ENCODE measurements around the gene ODC1.

Gene ODC1

DNA sequence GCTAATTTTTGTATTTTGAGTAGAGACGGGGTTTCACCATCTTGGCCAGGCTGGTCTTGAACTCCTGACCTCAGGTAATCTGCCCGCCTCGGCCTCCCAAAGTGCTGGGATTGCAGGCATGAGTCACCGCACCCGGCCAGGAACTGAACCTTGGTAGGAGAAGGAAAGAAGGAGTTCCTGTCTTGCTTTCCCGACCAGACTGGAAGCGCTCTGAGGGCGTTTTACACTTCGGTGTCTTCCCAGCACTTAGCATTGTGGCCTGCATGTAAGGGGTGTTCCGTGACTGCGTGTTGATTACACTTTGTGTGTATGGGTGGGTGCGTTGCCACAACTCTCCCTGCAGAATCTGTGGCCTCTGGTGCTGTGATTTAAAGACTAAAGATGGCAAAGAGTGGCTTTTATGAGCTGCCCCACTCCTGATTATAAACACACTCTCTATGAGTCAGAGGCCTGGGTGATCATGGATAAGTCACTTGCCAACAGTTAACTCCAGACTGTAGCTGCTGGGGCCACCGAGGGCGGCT lies 46.0 kb downstream of the ODC1 start:
- DNase-seq (ENCODE audit: low read depth in 4 of 4, low spot score in 1 of 4), result no peak

DNA sequence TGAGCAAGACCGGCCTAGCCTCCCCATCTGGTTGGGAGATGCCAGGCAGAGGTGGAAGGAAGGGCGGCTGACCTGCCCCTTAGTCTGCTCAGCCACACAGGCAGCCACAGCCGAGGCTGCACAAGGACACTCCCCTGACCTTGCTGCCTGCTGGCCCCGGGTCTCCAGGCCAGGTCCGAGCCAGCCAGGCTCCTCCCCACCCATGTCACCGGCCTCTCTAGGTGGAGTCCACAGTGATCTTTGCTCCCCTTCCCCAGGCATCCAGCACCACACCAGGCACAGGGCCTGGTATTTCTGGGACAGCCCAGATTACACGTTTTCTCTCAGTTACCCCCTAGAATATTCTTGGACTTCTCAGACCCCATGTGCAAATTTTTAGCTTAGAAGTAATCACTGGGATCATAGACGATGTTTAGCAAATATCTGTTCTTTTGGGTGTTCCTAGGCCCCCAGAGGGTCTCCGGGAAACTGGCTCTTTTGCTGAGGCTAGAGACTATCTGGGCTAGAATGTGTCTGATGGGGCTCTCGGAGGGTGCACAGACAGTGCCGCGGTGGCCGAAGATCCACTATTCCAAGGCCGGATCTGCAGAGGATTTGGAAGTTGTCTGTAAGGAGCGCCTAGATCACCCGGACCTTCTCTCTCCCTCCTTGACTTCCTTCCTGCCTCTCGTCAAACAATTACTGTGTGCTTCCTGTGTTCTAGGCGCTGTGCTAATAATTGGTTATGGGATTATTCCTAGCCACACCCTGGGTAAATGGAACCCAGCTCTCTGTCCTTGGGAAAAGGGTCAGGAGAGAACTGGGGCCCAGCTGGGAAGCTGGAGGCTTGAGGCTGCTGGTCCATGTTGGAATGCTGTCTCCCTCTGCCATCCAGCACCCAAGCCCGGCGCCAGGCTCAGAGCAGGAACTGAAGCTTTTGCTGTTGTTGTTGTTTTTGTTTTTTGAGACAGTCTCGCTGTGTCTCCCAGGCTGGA lies 46.9 kb downstream of the ODC1 start:
- no peak for DNase-seq (ENCODE audit: low read depth in 4 of 4, low spot score in 1 of 4)

DNA sequence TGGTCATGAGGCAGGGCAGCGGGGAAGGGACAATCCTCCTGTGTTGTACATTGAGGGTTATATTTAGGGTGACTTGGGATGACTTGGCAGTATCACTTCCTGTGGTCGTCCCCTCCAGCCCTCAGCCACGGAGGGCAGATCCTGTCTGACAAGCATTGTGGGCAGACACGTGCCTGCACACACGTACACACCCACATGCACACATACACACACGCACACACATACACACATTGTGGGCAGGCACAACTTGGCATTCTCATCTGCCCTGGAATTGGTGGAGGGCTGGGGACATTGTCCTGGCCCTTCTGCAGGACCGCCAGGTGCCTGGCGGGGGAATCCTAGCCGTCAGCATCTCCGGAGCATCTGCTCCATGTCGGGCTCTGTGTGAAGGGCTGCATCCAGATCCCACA lies 47.6 kb downstream of the ODC1 start:
- DNase-seq (ENCODE audit: low read depth in 4 of 4, low spot score in 1 of 4), result peak in 1 of 4 experiments; percentile 69

DNA sequence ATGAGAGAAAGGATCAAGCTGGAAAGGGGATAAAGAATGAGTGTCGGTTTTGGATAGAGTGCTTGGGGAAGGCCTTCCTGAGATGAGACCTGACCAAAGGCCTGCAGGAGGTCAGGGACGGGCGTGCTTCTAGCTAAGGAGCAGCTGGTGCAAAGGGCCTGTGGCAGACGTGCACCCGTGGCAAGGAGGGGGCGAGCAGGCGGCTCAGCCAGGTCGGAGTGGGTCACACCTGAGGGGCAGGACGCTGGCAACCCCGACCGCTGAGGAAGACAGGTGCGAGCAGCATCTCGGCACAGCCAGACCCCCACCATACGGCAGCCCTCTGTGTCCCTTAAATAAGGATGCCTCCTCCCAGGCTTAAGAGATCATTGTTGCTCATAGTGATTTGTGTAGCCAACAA lies 48.1 kb downstream of the ODC1 start:
- no peak for DNase-seq (ENCODE audit: low read depth in 4 of 4, low spot score in 1 of 4)

DNA sequence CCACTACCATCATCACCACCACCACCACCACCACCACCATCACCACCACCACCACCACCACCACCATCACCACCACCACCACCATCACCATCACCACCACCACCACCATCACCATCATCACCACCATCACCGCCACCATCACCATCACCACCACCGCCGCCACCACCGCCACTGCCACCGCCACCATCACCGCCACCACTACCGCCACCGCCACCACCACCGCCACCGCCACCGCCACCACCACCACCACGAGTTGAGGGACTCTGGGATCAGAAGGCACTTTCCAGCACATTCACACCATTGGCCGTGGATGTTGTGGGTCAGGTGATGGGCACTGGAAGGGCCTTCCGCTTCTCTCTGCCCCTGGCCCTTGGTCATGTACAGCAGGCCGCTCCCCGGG lies 48.8 kb downstream of the ODC1 start:
- DNase-seq (ENCODE audit: low read depth in 4 of 4, low spot score in 1 of 4), result no peak

DNA sequence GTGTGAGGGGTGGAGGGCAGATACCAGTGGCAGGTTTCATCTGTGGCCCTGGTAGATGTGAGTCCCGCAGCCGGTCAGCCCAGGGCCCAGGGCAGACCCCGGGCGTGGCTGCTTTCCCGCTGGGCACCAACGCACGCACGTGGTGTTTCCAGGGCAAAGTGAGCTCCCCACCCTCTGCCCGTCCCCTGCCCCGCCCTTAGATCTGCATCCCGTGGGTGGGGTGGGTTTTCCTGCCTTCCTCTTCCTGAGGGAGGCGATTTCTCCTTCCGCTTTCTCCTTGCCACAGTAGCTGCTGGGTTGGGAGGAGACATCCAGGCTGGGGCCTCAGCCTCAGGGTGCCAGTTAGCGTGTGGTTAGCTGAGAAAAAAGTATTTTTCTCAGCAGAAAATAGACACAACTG lies 49.6 kb downstream of the ODC1 start:
- no peak for DNase-seq (ENCODE audit: low read depth in 4 of 4, low spot score in 1 of 4)

DNA sequence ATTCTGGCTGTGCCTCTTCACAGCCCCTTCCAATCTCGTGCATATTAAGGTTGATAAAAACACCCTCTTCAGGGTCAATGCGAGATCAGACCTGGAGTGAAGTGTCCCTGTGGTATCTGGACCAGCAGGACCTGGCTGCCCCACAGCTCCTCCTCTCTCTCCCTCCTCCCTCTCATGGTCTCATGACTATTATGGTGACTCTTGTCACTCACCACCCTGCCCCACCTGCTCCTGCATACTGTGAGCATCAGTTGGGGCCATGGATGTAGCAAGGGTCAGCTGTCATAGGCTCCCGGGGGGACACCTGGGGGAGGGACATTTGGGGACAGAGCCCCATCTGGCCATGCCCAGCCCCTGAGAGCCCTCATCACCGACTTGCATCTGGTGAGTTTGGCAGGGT lies 50.2 kb downstream of the ODC1 start:
- DNase-seq (ENCODE audit: low read depth in 4 of 4, low spot score in 1 of 4), result no peak

DNA sequence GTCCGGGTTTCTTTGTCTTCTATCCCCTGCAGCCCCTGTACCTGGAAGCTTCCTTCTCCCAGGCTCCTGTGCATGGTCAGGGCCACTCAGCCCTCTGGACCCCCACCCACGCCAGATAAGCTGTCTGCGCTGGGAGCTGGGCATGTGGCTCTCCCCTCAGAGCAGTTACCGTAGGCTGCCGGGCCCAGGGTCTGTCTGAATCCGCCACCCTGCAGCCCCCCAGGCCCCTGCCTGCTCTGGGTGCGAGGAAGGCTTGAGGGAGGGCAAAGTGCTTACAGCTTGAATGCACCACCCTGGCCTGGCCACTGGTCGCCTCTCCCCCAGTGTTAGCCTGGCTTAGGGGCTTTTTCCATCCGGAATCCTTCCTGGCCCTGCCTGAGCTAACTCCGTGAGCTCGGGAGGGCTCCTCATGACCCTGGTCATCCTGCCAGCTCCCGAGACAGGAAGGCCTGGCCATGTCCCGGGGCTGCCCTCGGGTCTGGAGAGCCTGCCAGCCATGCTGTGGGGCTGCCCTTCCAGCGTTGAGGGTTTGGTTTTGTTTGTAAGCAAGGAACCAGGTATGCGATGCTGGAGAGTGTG lies 50.7 kb downstream of the ODC1 start:
- no peak for DNase-seq (ENCODE audit: low read depth in 4 of 4, low spot score in 1 of 4)

DNA sequence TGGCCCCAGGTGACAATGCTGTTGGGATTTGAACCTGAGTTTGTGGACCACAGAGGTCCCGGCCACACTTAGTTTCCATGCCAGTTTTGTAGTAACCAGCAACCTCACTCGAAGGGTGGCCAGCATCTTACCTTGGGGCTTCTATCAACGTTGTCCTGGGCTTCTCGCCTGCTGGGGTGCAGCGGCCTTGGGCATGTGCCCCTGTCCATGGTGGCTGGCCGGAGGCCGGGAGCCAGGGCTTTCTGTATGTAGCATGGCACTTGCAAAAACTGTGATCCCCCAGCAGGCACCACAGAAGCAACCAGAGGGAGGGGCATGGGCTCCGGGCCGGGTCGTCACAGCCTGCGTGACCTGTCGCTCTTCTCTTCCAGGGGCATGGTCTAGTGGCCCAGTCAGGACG lies 51.7 kb downstream of the ODC1 start:
- DNase-seq (ENCODE audit: low read depth in 4 of 4, low spot score in 1 of 4), result no peak

DNA sequence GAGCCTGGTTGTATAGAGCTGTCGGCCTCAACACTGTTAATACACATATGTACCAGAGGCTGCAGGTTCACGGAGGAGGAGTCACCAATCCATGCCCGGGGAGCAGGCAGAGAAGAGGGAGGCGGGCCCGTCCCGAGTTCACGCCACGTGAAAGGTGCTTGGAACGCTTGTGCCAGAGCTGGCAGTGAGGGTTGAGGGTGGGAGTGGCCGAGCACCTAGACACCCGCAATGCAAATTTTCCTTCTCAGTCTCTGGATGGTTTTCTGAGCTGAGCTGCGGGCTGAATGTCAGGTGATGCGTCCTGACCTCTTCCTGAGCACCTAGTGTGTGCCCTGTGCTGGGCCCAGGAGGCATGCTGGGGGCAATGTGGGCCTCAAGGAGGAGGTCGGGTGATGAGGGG lies 52.2 kb downstream of the ODC1 start:
- DNase-seq (ENCODE audit: low read depth in 4 of 4, low spot score in 1 of 4), result no peak

DNA sequence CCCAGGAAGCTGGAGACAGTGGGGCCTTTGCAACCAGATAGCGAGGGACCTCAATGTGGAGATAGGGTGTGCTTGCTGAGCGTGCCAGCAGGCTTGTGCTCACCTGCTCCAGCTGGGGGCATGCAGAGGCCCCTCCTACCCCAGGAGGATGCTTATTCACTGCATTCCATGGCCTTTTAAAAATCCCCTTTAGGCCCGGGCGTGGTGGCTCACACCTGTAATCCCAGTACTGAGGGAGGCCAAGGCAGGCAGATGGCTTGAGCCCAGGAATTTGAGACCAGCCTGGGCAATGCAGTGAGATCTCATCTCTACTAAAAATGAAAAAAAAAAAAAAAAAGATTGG lies 54.5 kb downstream of the ODC1 start:
- DNase-seq (ENCODE audit: low read depth in 4 of 4, low spot score in 1 of 4), result no peak

DNA sequence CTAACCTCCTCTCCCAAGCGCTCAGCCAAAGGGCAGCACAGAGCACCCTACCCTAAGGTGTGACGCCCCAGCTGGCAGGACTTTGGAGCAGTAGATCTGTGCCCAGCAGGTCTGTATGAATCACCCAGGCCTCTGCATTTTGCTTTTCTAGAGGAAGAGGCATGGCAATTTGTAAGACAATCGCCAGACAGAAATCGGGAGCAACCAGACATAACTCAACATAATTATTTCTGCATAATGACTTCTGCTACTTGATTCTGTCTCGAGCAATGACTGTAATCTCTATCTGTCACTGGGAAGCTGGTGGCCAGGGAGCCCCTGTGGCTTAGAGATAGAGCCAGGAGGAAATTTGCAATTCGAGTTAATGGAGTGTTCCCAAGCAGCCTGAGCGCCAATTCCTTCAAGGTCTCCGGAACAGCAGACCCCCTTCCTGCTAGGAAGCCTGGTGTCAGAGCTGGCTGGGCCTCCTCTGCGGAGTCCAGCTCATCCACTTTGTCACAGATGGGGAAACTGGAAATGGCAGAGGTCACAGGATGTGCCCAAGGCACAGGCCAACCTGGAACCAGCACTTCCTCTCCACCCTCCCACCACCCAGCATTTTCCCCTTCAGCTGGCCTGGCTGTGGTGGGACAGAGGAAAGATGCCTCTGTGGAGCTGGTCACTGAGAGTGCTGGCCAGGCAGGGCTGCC lies 55.0 kb downstream of the ODC1 start:
- no peak for DNase-seq (ENCODE audit: low read depth in 4 of 4, low spot score in 1 of 4)

DNA sequence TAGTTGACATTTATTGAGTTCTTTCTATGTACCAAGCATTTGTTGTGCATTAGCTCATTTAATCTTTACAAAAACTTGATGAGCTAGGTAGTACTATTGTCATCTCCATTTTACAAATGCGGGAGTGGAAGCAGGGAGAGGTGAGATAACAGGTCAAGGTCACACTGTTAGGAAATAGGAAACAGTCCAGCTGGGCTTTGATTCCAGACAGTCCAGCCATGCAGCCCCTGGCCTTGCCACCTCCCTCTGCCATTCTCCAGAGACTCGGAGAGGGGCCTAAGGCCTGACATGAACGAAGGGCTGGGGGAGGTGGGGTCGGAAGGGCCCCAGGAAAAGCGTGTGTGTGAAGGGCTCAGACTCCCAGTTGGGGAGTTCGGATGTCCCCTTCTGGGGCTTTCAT lies 55.6 kb downstream of the ODC1 start:
- DNase-seq (ENCODE audit: low read depth in 4 of 4, low spot score in 1 of 4), result no peak

DNA sequence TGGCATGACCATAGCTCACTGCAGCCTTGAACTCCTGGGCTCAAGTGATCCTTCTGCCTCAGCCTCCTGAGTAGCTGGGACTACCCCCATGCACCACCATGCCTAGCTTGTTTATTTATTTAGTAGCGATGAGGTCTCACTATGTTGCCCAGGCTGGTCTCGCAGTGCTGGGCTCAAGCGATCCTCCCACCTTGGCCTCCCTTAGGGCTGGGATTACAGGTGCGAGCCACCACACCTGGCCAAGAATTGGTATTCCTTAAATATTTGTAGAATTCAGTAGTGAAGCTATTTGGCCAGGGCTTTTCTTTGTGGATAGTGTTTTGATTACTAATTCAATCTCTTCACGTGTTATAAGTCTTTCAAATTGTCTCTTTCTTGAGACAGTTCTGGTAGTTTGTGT lies 56.0 kb downstream of the ODC1 start:
- DNase-seq (ENCODE audit: low read depth in 4 of 4, low spot score in 1 of 4), result no peak

DNA sequence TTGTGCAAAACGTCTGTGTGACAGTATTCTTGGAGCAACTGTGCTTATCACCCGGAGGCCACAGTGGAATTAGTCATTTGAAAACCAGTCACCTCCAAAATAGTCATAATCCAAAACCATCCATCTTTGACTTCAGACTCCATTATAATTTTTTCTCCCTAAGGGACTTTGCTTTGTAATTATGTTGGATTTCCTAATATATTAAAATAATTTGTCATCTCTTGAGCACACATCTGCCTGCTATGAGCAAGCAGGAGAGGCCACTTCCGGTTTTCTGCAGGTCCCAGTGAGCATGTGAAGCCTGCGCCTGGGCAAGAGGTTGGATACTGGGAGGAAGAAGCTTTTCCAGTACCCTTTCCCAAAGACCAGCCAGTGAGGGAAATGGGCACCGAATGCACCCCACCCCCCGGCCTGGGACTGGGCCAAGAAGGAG lies 57.7 kb downstream of the ODC1 start:
- no peak for DNase-seq (ENCODE audit: low read depth in 4 of 4, low spot score in 1 of 4)

Data from stimulated activated CD4-positive, alpha-beta T cell treated with anti-CD3 and anti-CD28 coated beads, Interleukin-1b, Interleukin-23, amount 100 ng/mL, for 24 hours (primary cell).